ENCODE measurements around the gene MFGE8.
"Not testable (repeated sequence)": the region's sequence is repeated elsewhere in the genome, so short reads cannot be mapped to it uniquely, and the experiment has no call there.

GRCh38 chr15:88928192-88928591 lies 15.0 kb upstream of the MFGE8 start:
- not testable (repeated sequence) for TF ChIP-seq EZH2 (IDR thresholded peaks at IDR 0.05; ENCODE audit: borderline replicate concordance, insufficient read depth, low read length, poor library complexity, severe bottlenecking); RAD21 (conservative IDR thresholded peaks at IDR 0.05); CTCF (IDR thresholded peaks at IDR 0.05; ENCODE audit: poor library complexity, severe bottlenecking); TAF1 (IDR thresholded peaks at IDR 0.05; ENCODE audit: low read depth); EP300 (conservative IDR thresholded peaks at IDR 0.05; ENCODE audit: poor library complexity, severe bottlenecking); POLR2AphosphoS5 (IDR thresholded peaks at IDR 0.05); REST (IDR thresholded peaks at IDR 0.05; ENCODE audit: borderline replicate concordance); MXI1 (conservative IDR thresholded peaks at IDR 0.05; ENCODE audit: poor library complexity, severe bottlenecking)
